ENCODE measurements around the gene RHBDL3. TPM values are rescaled to one million over a fixed set of nuclear protein-coding genes. Genes with fewer than 3 reads are reported as not detected.

The RHBDL3 gene
- total RNA-seq, 4 donors from 2014 or later, result not detected

GRCh38 chr17:32341141-32341856 is 75.7 kb downstream of the RHBDL3 start:
- no peak for DNase-seq
- peak in 1 of 2 donors; percentile 3 for ATAC-seq
- Histone ChIP-seq H3K4me3 (peak overlapping the region; percentile 63 to 79 (median 70)), H3K27me3 (no peaks in the 10 kb centered on the region), H3K9me3 (no peaks in the 10 kb centered on the region), H3K36me3 (peaks cover 0 to 27% of the 10 kb centered on the region in 2 donors), H3K4me1 (peaks cover 0 to 18% of the 10 kb centered on the region in 2 donors), H3K27ac (peak overlapping the region; percentile 76 to 81 (median 80))
- no peak for TF ChIP-seq POLR2A (IDR thresholded peaks at IDR 0.05)
- TF ChIP-seq, protein P1, sequence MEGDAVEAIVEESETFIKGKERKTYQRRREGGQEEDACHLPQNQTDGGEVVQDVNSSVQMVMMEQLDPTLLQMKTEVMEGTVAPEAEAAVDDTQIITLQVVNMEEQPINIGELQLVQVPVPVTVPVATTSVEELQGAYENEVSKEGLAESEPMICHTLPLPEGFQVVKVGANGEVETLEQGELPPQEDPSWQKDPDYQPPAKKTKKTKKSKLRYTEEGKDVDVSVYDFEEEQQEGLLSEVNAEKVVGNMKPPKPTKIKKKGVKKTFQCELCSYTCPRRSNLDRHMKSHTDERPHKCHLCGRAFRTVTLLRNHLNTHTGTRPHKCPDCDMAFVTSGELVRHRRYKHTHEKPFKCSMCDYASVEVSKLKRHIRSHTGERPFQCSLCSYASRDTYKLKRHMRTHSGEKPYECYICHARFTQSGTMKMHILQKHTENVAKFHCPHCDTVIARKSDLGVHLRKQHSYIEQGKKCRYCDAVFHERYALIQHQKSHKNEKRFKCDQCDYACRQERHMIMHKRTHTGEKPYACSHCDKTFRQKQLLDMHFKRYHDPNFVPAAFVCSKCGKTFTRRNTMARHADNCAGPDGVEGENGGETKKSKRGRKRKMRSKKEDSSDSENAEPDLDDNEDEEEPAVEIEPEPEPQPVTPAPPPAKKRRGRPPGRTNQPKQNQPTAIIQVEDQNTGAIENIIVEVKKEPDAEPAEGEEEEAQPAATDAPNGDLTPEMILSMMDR (IDR thresholded peaks at IDR 0.05 in 4 of 5, conservative IDR thresholded peaks at IDR 0.05 in 1 of 5), result no peak
- in situ Hi-C loops (cut with MboI; ENCODE audit: low sequenced_read_pairs in 4 of 4) (loop anchor here in 1 of 4 donors (25.0 kb wide), 1 partner anchor 329 kb away; the partner anchor contains the start of gene LRRC37B), intact Hi-C loops (cut with DNase I; ENCODE audit: low total_unique reads) (loop anchor here (5.0 kb wide), 1 partner anchor 106 kb away; no protein-coding TSS in a partner anchor)

GRCh38 chr17:32341857-32342602 is 76.4 kb downstream of the RHBDL3 start, which contains the start of gene C17orf75:
C17orf75 (minus strand) TSS chr17:32342173; CDS start chr17:32342139, 34 bp downstream.
- ATAC-seq (peak; percentile 93), DNase-seq (peak; percentile 47 to 75)
- intact Hi-C loops (cut with DNase I; ENCODE audit: low total_unique reads), result loop anchor here (5.0 kb wide), 1 partner anchor 105 kb away; no protein-coding TSS in a partner anchor
- Histone ChIP-seq H3K36me3 (peaks cover 0 to 21% of the 10 kb centered on the region in 2 donors), H3K27ac (peak within 1 kb of the TSS; percentile 76 to 81 (median 80)), H3K4me1 (peaks cover 0 to 18% of the 10 kb centered on the region in 2 donors), H3K4me3 (peak within 1 kb of the TSS; percentile 63 to 79 (median 70)), H3K27me3 (no peaks in the 10 kb centered on the region), H3K9me3 (no peaks in the 10 kb centered on the region)
- TF ChIP-seq, protein P1 (IDR thresholded peaks at IDR 0.05 in 4 of 5, conservative IDR thresholded peaks at IDR 0.05 in 1 of 5), result no peak
- TF ChIP-seq POLR2A (IDR thresholded peaks at IDR 0.05), result peak in 1 of 2 donors; percentile 20
- in situ Hi-C loops (cut with MboI; ENCODE audit: low sequenced_read_pairs in 4 of 4), result loop anchor here in 1 of 4 donors (25.0 kb wide), 1 partner anchor 330 kb away; the partner anchor contains the start of gene LRRC37B

DNA sequence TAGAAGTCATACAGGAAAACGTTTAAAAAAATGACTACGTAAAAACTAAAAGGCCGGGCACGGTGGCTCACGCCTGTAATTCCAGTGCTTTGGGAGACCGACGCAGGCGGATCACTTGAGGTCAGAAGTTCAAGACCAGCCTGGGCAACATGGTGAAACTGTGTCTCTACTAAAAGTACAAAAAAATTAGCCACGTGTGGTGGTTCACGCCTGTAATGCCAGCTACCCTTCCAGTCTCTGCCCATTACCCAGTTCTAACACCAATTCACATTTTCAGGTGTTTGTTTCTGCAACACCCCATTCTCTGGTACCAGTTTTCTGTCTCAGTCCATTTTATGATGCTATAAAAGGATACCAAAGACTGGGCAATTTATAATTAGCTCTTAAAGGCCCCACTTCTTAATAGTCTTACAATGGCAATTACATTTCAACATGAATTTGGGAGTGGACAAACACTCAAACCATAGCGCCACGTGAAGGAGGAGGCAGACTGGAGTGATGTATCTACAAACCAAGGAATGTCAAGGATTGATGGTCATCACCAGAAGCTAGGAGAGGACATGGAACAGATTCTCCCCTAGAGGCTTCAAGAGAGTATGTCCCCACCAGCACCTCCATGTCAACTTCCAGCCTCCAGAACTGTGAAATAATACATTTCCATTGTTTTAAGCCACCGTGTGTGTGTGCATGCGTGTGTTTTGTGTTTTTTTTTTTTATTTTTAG is 77.1 kb downstream of the RHBDL3 start:
- no peak for ATAC-seq
- peak overlapping the region; percentile 76 to 81 (median 80) for H3K27ac ChIP-seq

More for the DNA sequence above, 77.1 kb downstream of the RHBDL3 start:
- H3K4me3 ChIP-seq, result peak overlapping the region; percentile 63 to 79 (median 70)
- TF ChIP-seq, protein P1 (IDR thresholded peaks at IDR 0.05 in 4 of 5, conservative IDR thresholded peaks at IDR 0.05 in 1 of 5), result no peak
- TF ChIP-seq POLR2A (IDR thresholded peaks at IDR 0.05), result no peak
- in situ Hi-C loops (cut with MboI; ENCODE audit: low sequenced_read_pairs in 4 of 4), result loop anchor here in 1 of 4 donors (25.0 kb wide), 1 partner anchor 330 kb away; the partner anchor contains the start of gene LRRC37B
- H3K4me1 ChIP-seq, result peaks cover 0 to 18% of the 10 kb centered on the region in 2 donors
- H3K27me3 ChIP-seq, result no peaks in the 10 kb centered on the region
- H3K36me3 ChIP-seq, result peaks cover 0 to 13% of the 10 kb centered on the region in 2 donors
- no peak for DNase-seq
- H3K9me3 ChIP-seq, result no peaks in the 10 kb centered on the region
- intact Hi-C loops (cut with DNase I; ENCODE audit: low total_unique reads), result loop anchor here (5.0 kb wide), 1 partner anchor 105 kb away; no protein-coding TSS in a partner anchor
